HepG2 (cell line): ENCODE results near the gene HELB. TPM values are rescaled to one million over a fixed set of nuclear protein-coding genes. Genes with fewer than 3 reads are reported as not detected.

ENCODE experiments used
- AGO2 ChIP-seq: fragments of 200-400 bp; formaldehyde crosslinking; optimal IDR thresholded peaks from 2 replicates; pipeline ENCODE3; 2017; ENCODE audit warnings: mild to moderate bottlenecking, low read depth, low read length, moderate library complexity
- HMGXB3 ChIP-seq: sonication (generic); formaldehyde crosslinking; IDR thresholded peaks from 2 replicates; pipeline ENCODE4 v1.4.0; 2020; ENCODE audit warnings: missing genetic modification reagents, borderline replicate concordance
- KMT2B ChIP-seq: IDR thresholded peaks from 2 replicates; pipeline ENCODE4 v1.6.1; 2016; ENCODE audit warnings: missing genetic modification reagents, missing compliant biosample characterization
- MEF2D ChIP-seq: sonication (generic); formaldehyde crosslinking; IDR thresholded peaks from 2 replicates; pipeline ENCODE4 v1.5.1; 2020; ENCODE audit warnings: mild to moderate bottlenecking, missing genetic modification reagents
- PAWR ChIP-seq: sonication (generic); formaldehyde crosslinking; IDR thresholded peaks from 2 replicates; pipeline ENCODE4 v1.4.0; 2020; ENCODE audit warnings: missing genetic modification reagents, mild to moderate bottlenecking, borderline replicate concordance
- PAXIP1 ChIP-seq: sonication (generic); formaldehyde crosslinking; conservative IDR thresholded peaks from 2 replicates; pipeline ENCODE4 v1.4.0; 2020; ENCODE audit warnings: mild to moderate bottlenecking, missing genetic modification reagents, moderate library complexity
- RBM39 ChIP-seq: fragments of 200-400 bp; formaldehyde crosslinking; IDR thresholded peaks from one replicate; pipeline ENCODE4 v1.6.1; 2018; ENCODE audit warnings: antibody characterized with exemption, mild to moderate bottlenecking, low read depth, low read length; ENCODE audit not compliant: poor library complexity, severe bottlenecking
- SALL1 ChIP-seq: sonication (generic); formaldehyde crosslinking; IDR thresholded peaks from 2 replicates; pipeline ENCODE4 v1.8.0; 2022; ENCODE audit warnings: mild to moderate bottlenecking, missing genetic modification reagents
- ZBTB8A ChIP-seq: sonication (generic); formaldehyde crosslinking; IDR thresholded peaks from 2 replicates; pipeline ENCODE4 v1.4.0; 2020; ENCODE audit warnings: mild to moderate bottlenecking, low read depth, missing genetic modification reagents, borderline replicate concordance
- ZNF225 ChIP-seq: sonication (generic); formaldehyde crosslinking; IDR thresholded peaks from 2 replicates; pipeline ENCODE4 v1.4.0; 2020; ENCODE audit warnings: mild to moderate bottlenecking, missing genetic modification reagents
- ZNF512 ChIP-seq: sonication (generic); formaldehyde crosslinking; IDR thresholded peaks from 2 replicates; pipeline ENCODE4 v1.4.0; 2020; ENCODE audit warnings: mild to moderate bottlenecking, missing genetic modification reagents
- ZNF564 ChIP-seq: sonication (generic); formaldehyde crosslinking; IDR thresholded peaks from 2 replicates; pipeline ENCODE4 v1.8.1; 2023; ENCODE audit warnings: mild to moderate bottlenecking, missing genetic modification reagents
- ZNF720 ChIP-seq: sonication (generic); formaldehyde crosslinking; IDR thresholded peaks from 2 replicates; pipeline ENCODE4 v1.4.0; 2020; ENCODE audit warnings: missing genetic modification reagents
- ZNF839 ChIP-seq: sonication (generic); formaldehyde crosslinking; IDR thresholded peaks from 2 replicates; pipeline ENCODE4 v1.4.0; 2020; ENCODE audit warnings: missing genetic modification reagents, mild to moderate bottlenecking, borderline replicate concordance
- polyA plus RNA-seq, 8 experiments: library from polyadenylated mRNA; depleted of rRNA in 3 of 8; stranded (reverse) in 7 of 8; unstranded in 1 of 8; fragments of >200 nt; fragmentation: Illumina TruSeq in 4 of 8; extraction: Trizol in 4 of 8; gene quantifications; 2 replicates each; pipeline versions ENCODE4 v1.2.1 to v1.2.3, GENCODE V29; 2011 to 2016; ENCODE audit warnings: low read depth in 4 of 8, missing spikeins in 1 of 8, mixed read lengths in 1 of 8; ENCODE audit not compliant: insufficient read depth in 1 of 8
- total RNA-seq, 5 experiments: library from RNA; depleted of rRNA; stranded (reverse); fragments of >200 nt; fragmentation: Illumina TruSeq; extraction: Trizol; gene quantifications; 2 replicates each; pipeline ENCODE4 v1.2.3, GENCODE V29; 2016; ENCODE audit warnings: low read depth in 1 of 5

The HELB gene
- total and polyA plus RNA-seq, 2 of the 13 experiments (the other 11 are each of a cell fraction or from before 2014, with no cell fraction given), result 1.7 to 3.7 TPM

- TF ChIP-seq PAXIP1 (CRISPR knock-in tag) (no peak), ZNF839 (no peak), ZNF512 (CRISPR knock-in tag) (no peak), ZNF225 (CRISPR knock-in tag) (no peak), ZNF720 (CRISPR knock-in tag) (no peak), ZNF564 (CRISPR knock-in tag) (no peak), ZBTB8A (CRISPR knock-in tag) (no peak), MEF2D (CRISPR knock-in tag) (no peak), PAWR (CRISPR knock-in tag) (no peak), KMT2B (CRISPR knock-in tag) (no peak), SALL1 (CRISPR knock-in tag) (no peak), HMGXB3 (CRISPR knock-in tag) (no peak), RBM39 (no peak), AGO2 (no peak)
Measured at GRCh38 chr12:66280561-66280960, 21.7 kb upstream of the HELB start (continued).
